Stimulated activated naive CD4-positive, alpha-beta T cell (primary cell): ENCODE measurements around the gene ACCSL.

ENCODE experiments used
- DNase-seq, 6 experiments: peaks; one replicate each; lab custom pipeline; 2025; lab: John Stamatoyannopoulos, UW

The ACCSL gene

GRCh38 chr11:44018829-44019228, 29.0 kb upstream of the ACCSL start:
- DNase-seq, result no peak

DNA sequence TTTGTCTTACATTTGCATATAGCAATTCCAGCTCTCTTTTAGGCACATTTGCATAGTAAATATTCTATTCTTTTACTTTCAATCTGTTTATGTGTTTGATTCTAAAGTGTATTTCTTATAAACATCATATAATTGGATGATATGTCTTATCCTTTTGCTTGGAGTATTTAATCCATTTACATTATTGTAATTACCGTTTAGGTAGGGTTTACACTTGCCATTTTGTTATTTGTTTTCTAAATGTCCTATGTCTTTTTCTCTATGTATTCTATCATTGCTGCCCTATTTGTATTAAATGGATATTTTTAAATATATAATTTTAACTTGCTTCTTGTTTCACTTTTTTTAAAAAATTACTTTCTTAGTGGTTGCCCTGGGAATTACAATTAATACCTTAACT, 22.8 kb upstream of the ACCSL start:
- no peak for DNase-seq

- no peak for DNase-seq
Measured at GRCh38 chr11:44025727-44026126, 22.1 kb upstream of the ACCSL start.

GRCh38 chr11:44028401-44028800, 19.4 kb upstream of the ACCSL start:
- no peak for DNase-seq

DNA sequence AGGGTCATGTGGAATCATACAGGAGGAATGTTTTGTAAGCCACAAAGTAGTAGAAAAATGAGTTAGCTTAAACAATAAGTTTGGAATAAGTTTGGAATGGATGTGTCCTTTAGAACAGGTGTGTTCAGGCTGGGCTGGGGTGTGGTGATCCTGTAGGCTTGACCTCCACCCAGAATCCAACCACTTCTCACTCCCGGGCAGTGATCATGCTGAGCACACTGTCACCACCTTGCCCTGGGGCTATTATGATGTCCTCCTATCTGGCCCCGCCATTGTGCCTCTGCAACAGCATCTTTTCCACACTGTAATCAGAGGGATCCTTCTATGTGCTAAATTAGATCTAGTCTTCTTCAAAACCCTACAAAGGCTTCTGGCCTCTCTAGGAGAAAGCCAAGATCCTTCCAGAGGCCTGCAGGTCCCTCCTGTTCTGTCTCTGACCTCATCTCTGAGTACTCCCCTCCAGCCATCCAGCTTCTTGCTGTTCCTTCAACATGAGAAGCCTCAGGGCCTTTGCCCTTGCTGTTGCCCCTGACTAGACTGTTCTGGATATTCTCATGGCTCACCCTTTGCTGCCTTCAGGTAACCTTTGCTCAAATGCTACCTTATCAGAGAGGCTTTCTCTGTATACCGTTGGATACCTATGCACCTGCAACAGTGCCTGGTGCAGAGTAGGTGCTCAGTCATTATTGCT, 18.8 kb upstream of the ACCSL start:
- DNase-seq, result no peak

- DNase-seq, result no peak
Measured at GRCh38 chr11:44029507-44029845, 18.3 kb upstream of the ACCSL start.

GRCh38 chr11:44029977-44030911, 17.5 kb upstream of the ACCSL start:
- DNase-seq, result no peak

- no peak for DNase-seq
Measured at GRCh38 chr11:44030996-44031395, 16.8 kb upstream of the ACCSL start.

GRCh38 chr11:44031549-44031948, 16.2 kb upstream of the ACCSL start:
- DNase-seq, result no peak

- DNase-seq, result no peak
Measured at GRCh38 chr11:44032299-44033085, 15.3 kb upstream of the ACCSL start.

- DNase-seq, result no peak
Measured at GRCh38 chr11:44033411-44033850, 14.3 kb upstream of the ACCSL start.

DNA sequence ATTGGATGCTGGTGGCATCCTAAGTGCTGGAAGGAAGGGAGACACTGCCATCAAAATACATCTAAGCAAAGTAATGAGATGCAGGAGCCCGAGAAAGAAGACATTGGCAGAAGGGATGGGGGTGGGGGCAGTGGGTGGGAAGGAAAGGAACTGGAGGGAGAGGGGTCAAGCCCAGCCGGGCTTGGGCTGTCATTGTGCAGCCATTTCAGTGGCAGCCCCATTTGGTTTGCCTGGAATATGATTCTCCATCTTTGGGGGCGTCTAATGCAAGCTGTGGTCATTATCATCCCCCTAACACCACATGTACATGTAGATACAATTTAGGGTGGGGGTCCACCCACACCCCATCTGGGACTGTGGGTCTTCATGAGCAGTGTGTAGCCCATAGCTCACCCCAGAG, 13.9 kb upstream of the ACCSL start:
- no peak for DNase-seq

GRCh38 chr11:44034639-44035038, 13.1 kb upstream of the ACCSL start:
- no peak for DNase-seq

DNA sequence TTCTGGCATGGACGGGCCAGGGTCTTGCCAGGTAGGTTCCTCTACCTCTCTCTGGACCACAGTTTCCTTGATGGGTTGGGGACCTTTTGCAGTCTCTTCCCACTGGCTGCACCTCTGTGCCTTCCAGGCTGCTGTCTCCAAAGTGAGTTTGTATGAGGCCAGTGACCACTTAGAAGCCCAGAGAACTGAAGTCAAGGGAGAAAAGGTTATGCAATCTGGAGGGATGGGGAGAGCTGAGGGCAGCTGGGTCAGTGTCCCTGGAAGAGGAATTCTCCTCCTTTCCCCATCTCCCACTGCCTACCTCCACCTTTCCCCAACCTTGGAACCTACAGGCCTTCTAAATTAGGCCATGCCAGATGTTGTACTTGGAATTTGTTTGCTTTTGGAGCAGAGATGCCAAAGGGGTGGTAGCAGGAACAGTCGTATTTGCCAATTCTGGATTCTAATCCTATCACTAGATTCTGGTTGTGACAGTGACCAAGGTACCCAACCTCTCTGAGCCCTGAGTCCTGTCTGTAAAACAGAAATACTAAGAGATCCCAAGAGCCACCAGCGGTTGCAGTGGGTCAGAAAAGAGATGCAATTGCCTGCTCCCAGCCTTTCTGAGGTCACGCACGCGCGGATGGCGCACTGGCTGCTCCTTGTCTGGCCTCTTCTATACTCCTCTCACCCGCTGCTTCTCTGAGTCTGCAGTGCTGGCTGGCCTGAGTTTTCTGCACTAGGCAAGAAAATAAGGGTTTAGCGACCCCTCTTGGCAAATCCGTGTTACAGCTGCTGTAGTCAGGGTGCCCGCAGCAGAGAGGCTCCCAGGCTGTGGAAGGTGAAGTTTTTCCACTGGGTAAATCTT, 10.7 kb upstream of the ACCSL start:
- DNase-seq, result no peak

- DNase-seq, result no peak
Measured at GRCh38 chr11:44037658-44037998, 10.2 kb upstream of the ACCSL start.

DNA sequence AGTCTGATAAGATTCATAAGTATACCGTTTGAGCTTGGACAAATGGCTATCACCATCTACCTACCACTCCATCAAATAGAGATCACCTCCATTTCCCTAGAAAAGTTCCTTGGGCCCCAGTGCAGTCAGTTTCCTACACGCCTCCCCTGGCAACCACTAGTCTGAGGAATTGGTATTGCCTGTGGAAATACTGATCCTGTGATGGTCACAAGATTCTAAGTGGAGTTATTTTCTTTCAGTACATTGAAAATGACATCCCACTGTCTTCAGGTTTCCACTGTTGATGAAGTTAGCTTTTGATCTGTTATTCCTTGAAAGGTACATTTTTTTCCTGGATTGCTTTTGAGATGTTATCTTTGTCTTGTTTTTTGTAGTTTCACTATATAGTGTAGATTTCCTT, 4.6 kb upstream of the ACCSL start:
- DNase-seq, result no peak

GRCh38 chr11:44046182-44046581, 1.6 kb upstream of the ACCSL start:
- DNase-seq, result no peak

GRCh38 chr11:44047298-44047697, 483 bp upstream of the ACCSL start:
- DNase-seq, result no peak

DNA sequence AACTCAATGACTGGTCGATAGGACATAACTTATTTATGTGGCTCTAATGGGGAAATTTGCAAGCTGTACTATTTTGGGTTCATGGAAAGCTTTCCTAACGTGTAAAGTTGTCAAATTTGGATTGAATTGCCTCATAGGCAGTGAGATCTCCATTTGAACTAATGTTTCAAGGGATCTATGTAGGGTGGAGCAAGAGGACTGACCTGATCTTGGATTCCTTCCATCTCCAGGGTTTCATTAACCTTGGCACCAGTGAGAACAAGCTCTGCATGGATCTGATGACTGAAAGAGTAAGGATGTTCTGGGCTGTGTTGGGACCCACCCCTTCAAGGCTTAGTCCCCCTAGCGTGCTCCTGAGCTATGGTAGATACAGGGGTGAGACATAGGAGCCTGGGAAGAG, 2.1 kb downstream of the ACCSL start:
- DNase-seq, result no peak

- no peak for DNase-seq
Measured at GRCh38 chr11:44051171-44051570, 3.4 kb downstream of the ACCSL start.

DNA sequence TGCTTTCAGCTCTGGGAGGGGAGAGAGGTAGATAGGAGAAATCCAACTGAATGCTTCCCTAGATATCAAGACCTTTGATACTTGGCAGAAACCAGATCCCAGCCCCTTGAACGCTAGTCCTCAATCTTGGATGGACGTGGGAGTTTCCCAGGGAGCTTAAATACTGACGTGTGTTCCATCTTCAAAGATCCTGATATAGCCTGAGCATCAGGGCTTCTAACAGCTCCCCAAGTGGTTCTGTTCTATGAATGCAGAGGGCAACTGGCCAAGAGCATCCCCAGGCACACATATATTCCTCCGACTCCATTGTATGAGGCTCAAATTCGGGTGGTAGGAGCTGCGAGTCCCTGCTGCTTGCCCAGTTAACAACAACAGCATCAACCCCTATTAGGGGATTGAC, 9.6 kb downstream of the ACCSL start:
- DNase-seq, result no peak

DNA sequence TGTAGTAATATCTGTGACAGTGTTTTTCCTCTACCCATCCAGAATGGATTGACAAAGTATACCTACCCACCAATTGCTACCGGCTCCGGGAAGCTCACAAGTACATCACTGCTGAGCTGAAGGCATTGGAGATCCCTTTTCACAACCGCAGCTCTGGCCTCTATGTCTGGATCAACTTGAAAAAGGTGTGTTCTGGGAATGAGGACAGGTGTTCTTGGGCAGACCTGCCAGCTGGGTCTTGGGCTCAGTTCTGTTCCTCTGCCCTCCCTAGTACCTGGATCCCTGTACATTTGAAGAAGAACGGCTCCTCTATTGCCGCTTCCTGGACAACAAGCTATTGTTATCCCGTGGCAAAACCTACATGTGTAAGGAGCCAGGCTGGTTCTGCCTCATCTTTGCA, 10.5 kb downstream of the ACCSL start:
- DNase-seq, result no peak
